ENCODE data around the gene JOSD1. TPM values are rescaled to one million over a fixed set of nuclear protein-coding genes. Genes with fewer than 3 reads are reported as not detected.

The JOSD1 gene
- total RNA-seq, 1 experiment from 2014 or later, result 19.2 TPM

DNA sequence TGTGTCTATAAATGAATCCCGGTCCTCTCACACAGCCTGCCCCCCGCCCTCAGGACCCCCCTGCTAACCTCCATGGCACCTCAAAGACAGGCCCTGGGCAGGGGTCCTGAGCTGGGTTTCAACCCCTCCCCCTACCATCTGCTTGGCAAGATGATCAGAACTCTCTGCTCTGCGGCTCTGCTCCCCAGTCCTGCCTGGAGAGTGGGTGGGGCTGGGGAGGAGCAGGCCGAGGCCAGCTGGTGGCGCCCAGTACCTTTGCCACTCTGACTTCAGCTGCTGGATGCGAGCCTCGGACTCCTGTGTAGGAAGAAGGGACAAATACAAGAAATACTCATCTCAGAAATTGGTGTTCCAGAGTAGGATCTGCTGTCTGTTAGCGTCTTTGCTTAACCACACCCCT lies 40.0 kb upstream of the JOSD1 start:
- Histone ChIP-seq H3K9me3 (ENCODE audit: control insufficient read depth, low read depth, low read length) (no peaks in the 10 kb centered on the region), H2AFZ (ENCODE audit: low read length) (no peak overlapping the region), H2BK5ac (ENCODE audit: insufficient read length, low read length) (no peak overlapping the region), H2BK15ac (ENCODE audit: low read depth, low read length) (no peak overlapping the region), H3K79me2 (ENCODE audit: insufficient read depth, low read length) (no peaks in the 10 kb centered on the region), H2BK20ac (ENCODE audit: low read depth, low read length, poor library complexity, severe bottlenecking) (no peak overlapping the region), H3K9ac (ENCODE audit: extremely low read depth, insufficient read length, low read length) (no peak overlapping the region), H2BK12ac (ENCODE audit: insufficient read length, low read depth, low read length) (no peak overlapping the region), H4K20me1 (ENCODE audit: control insufficient read depth, insufficient read depth, insufficient read length) (no peaks in the 10 kb centered on the region), H3K27ac (ENCODE audit: insufficient read length, low read depth, low read length) (no peak overlapping the region), H2BK120ac (ENCODE audit: low read depth, low read length, poor library complexity, severe bottlenecking) (no peak overlapping the region), H3K18ac (ENCODE audit: insufficient read length, low read depth, low read length) (no peak overlapping the region), H3K23ac (ENCODE audit: insufficient read length, low read depth, low read length) (no peak overlapping the region), H3K4me2 (ENCODE audit: insufficient read depth, insufficient read length, low read length) (no peak overlapping the region), H3K4ac (ENCODE audit: low read depth, low read length) (no peak overlapping the region), H3T11ph (ENCODE audit: low read length) (no peak overlapping the region), H4K5ac (ENCODE audit: insufficient read length, low read depth, low read length) (no peak overlapping the region), H3K27me3 (ENCODE audit: insufficient read depth, low read length) (no peaks in the 10 kb centered on the region), H3K79me1 (ENCODE audit: insufficient read depth, low read depth, low read length, poor library complexity, severe bottlenecking) (no peaks in the 10 kb centered on the region), H3K4me1 (ENCODE audit: insufficient read depth, low read length) (no peaks in the 10 kb centered on the region), H2AK5ac (ENCODE audit: insufficient read length, low read length) (no peak overlapping the region), H4K91ac (ENCODE audit: insufficient read length, low read depth, low read length) (no peak overlapping the region), H3K23me2 (ENCODE audit: insufficient read length, low read depth, low read length, poor library complexity, severe bottlenecking) (no peaks in the 10 kb centered on the region), H3K56ac (ENCODE audit: insufficient read length, low read depth, low read length) (no peak overlapping the region), H4K8ac (replicated peaks; ENCODE audit: insufficient read length, low read depth, low read length) (no peak overlapping the region), H3K14ac (ENCODE audit: insufficient read depth, low read length) (no peak overlapping the region)
- no peaks in the 10 kb centered on the region for H3K9me3 Mint-ChIP-seq
- TF ChIP-seq, protein P1, sequence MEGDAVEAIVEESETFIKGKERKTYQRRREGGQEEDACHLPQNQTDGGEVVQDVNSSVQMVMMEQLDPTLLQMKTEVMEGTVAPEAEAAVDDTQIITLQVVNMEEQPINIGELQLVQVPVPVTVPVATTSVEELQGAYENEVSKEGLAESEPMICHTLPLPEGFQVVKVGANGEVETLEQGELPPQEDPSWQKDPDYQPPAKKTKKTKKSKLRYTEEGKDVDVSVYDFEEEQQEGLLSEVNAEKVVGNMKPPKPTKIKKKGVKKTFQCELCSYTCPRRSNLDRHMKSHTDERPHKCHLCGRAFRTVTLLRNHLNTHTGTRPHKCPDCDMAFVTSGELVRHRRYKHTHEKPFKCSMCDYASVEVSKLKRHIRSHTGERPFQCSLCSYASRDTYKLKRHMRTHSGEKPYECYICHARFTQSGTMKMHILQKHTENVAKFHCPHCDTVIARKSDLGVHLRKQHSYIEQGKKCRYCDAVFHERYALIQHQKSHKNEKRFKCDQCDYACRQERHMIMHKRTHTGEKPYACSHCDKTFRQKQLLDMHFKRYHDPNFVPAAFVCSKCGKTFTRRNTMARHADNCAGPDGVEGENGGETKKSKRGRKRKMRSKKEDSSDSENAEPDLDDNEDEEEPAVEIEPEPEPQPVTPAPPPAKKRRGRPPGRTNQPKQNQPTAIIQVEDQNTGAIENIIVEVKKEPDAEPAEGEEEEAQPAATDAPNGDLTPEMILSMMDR (conservative IDR thresholded peaks at IDR 0.05), result no peak
- no peak overlapping the region for H3K27ac Mint-ChIP-seq
- H3K36me3 Mint-ChIP-seq (ENCODE audit: insufficient read depth in 1 of 3, low read depth in 3 of 3), result peaks cover 13 to 60% (median 24%) of the 10 kb centered on the region in 3 experiments
- H3K4me1 Mint-ChIP-seq, result no peaks in the 10 kb centered on the region
- no peaks in the 10 kb centered on the region; the same call in 1 of the 2 replicates for H3K27me3 Mint-ChIP-seq (ENCODE audit: low read depth)
- no CpG with 5 or more reads among the region's 8 CpGs for WGBS (ENCODE audit: extremely low coverage, insufficient read length, low lambda C conversion rate)
- H3K4me3 Mint-ChIP-seq, result no peak overlapping the region
- no peak for DNase-seq
